Caco-2 (cell line): Measurements from ENCODE around the gene FNDC8. TPM values are rescaled to one million over a fixed set of nuclear protein-coding genes. Genes with fewer than 3 reads are reported as not detected.

Experiments
- BruUV-seq: library from RNA; stranded (reverse); fragments of 400-500 nt; replicated peaks from 2 replicates; lab custom pipeline; 2021; lab: Mats Ljungman, UMichigan
- CTCF ChIA-PET: fragments of 300-600 bp; sonication (Branson Sonifier 250); formaldehyde crosslinking; loops from one replicate; lab custom pipeline; 2022; ENCODE audit warnings: antibody characterized with exemption; lab: Charles Lee
- POLR2A ChIA-PET: fragments of 300-600 bp; sonication (Branson Sonifier 250); formaldehyde crosslinking; loops from one replicate; lab custom pipeline; 2022; ENCODE audit warnings: antibody characterized with exemption; lab: Charles Lee
- DNase-seq, 2 experiments: peaks; one replicate each; pipeline versions ENCODE4 v3.0.0 to v3.0.0-alpha.2; 2020 to 2022
- H3K27me3 ChIP-seq: replicated peaks from 2 replicates; pipeline ENCODE4 v1.6.0; 2011; ENCODE audit warnings: low read length; ENCODE audit not compliant: control insufficient read depth, insufficient read depth
- H3K36me3 ChIP-seq: 2 replicates; pipeline ENCODE4 v1.5.1; 2011; ENCODE audit warnings: low read length; ENCODE audit not compliant: control insufficient read depth, insufficient read depth
- H3K4me1 ChIP-seq: fragments of 250-450 bp; sonication (Bioruptor Pico); 2 replicates; pipeline ENCODE4 v1.5.1; 2020; ENCODE audit warnings: mild to moderate bottlenecking
- H3K4me3 ChIP-seq: 2 replicates; pipeline ENCODE4 v1.5.1; 2011; ENCODE audit warnings: low read depth, mild to moderate bottlenecking, control low read depth, low read length
- H3K9me3 ChIP-seq: fragments of 250-450 bp; sonication (Bioruptor Pico); 2 replicates; pipeline ENCODE4 v1.5.1; 2020; ENCODE audit warnings: mild to moderate bottlenecking, moderate library complexity
- H3K27ac Mint-ChIP-seq: one replicate; pipeline ENCODE4 v1.8.0; 2022; ENCODE audit warnings: mixed read lengths; ENCODE audit not compliant: unreplicated experiment
- H3K27me3 Mint-ChIP-seq: one replicate; pipeline ENCODE4 v1.8.0; 2022; ENCODE audit warnings: mixed read lengths; ENCODE audit not compliant: insufficient read depth, unreplicated experiment
- H3K36me3 Mint-ChIP-seq: one replicate; pipeline ENCODE4 v1.8.0; 2022; ENCODE audit warnings: mild to moderate bottlenecking, mixed read lengths; ENCODE audit not compliant: insufficient read depth, unreplicated experiment
- H3K4me1 Mint-ChIP-seq: one replicate; pipeline ENCODE4 v1.8.0; 2022; ENCODE audit warnings: low read depth, mixed read lengths; ENCODE audit not compliant: unreplicated experiment
- H3K4me3 Mint-ChIP-seq: one replicate; pipeline ENCODE4 v1.8.0; 2022; ENCODE audit warnings: mild to moderate bottlenecking, moderate library complexity, mixed read lengths; ENCODE audit not compliant: unreplicated experiment
- H3K9me3 Mint-ChIP-seq: one replicate; pipeline ENCODE4 v1.8.0; 2022; ENCODE audit warnings: mixed read lengths; ENCODE audit not compliant: unreplicated experiment
- CTCF ChIP-seq, 2 experiments: fragments of 200-600 bp in 1 of 2; IDR thresholded peaks; 1 replicate in 1 of 2; 2 replicates in 1 of 2; pipeline versions ENCODE4 v1.5.1 to v1.8.0; 2011 to 2022; ENCODE audit warnings: antibody characterized with exemption in 1 of 2, control low read depth in 1 of 2, inconsistent platforms in 1 of 2, low read depth in 1 of 2, low read length in 1 of 2, mild to moderate bottlenecking in 1 of 2, moderate library complexity in 1 of 2; ENCODE audit not compliant: insufficient read depth in 1 of 2, severe bottlenecking in 1 of 2, unreplicated experiment in 1 of 2
- intact Hi-C: fragments of 100-400 bp; cut with micrococcal nuclease; formaldehyde crosslinking; loops from one replicate; pipeline ENCODE4 v1.10.0; 2022; ENCODE audit not compliant: unreplicated experiment
- total RNA-seq: library from RNA; stranded (reverse); gene quantifications from 2 replicates; pipeline ENCODE4 v1.2.3, GENCODE V29; 2022

The FNDC8 gene
- total RNA-seq, 1 experiment from 2014 or later, result not detected

GRCh38 chr17:35169835-35170363, 48.5 kb downstream of the FNDC8 start:
- no peaks in the 10 kb centered on the region for H3K36me3 ChIP-seq
- ChIA-PET POLR2A (interaction anchor here (0.5 kb wide), 1 partner anchor 579 kb away, joined by 3 read pairs; no protein-coding TSS in a partner anchor), CTCF (no interaction called here)
- intact Hi-C loops, result no loop called here
- H3K36me3 Mint-ChIP-seq, result no peaks in the 10 kb centered on the region
- no peak for TF ChIP-seq CTCF (IDR thresholded peaks at IDR 0.05; ENCODE audit: insufficient read depth in 1 of 2, low read depth in 1 of 2, low read length in 1 of 2, severe bottlenecking in 1 of 2, unreplicated experiment in 1 of 2)
- H3K9me3 ChIP-seq, result no peaks in the 10 kb centered on the region
- H3K4me1 Mint-ChIP-seq, result peaks cover 6% of the 10 kb centered on the region
- H3K4me1 ChIP-seq, result 0 out of 2 replicates have a peak, but pooled peaks cover 4% of the 10 kb centered on the region
- H3K9me3 Mint-ChIP-seq, result no peaks in the 10 kb centered on the region
- no peak overlapping the region for H3K4me3 Mint-ChIP-seq
- H3K27me3 ChIP-seq, result no peaks in the 10 kb centered on the region; the same call in 1 of the 2 replicates
- peaks cover 4% of the 10 kb centered on the region for H3K27me3 Mint-ChIP-seq
- H3K4me3 ChIP-seq, result no peak overlapping the region
- no peak for DNase-seq
- H3K27ac Mint-ChIP-seq, result no peak overlapping the region
- BruUV-seq, result no TSS peak

GRCh38 chr17:35170968-35171771, 49.8 kb downstream of the FNDC8 start:
- ChIA-PET CTCF (interaction anchor here (0.7 to 0.9 kb wide), 2 partner anchors 362 to 368 kb away, joined by 3 to 6 read pairs; no protein-coding TSS in a partner anchor), POLR2A (no interaction called here)
- DNase-seq, result no peak

More at GRCh38 chr17:35170968-35171771, 49.8 kb downstream of the FNDC8 start:
- peaks cover 3% of the 10 kb centered on the region for H3K4me1 Mint-ChIP-seq
- TF ChIP-seq CTCF (IDR thresholded peaks at IDR 0.05; ENCODE audit: insufficient read depth in 1 of 2, low read depth in 1 of 2, low read length in 1 of 2, severe bottlenecking in 1 of 2, unreplicated experiment in 1 of 2), result no peak
- no peak overlapping the region for H3K4me3 Mint-ChIP-seq
- H3K27me3 Mint-ChIP-seq, result peaks cover 3% of the 10 kb centered on the region
- Histone ChIP-seq H3K9me3 (no peaks in the 10 kb centered on the region), H3K27me3 (no peaks in the 10 kb centered on the region; the same call in 1 of the 2 replicates), H3K4me1 (0 out of 2 replicates have a peak, but pooled peaks cover 7% of the 10 kb centered on the region), H3K4me3 (no peak overlapping the region), H3K36me3 (no peaks in the 10 kb centered on the region)
- no TSS peak for BruUV-seq
- H3K36me3 Mint-ChIP-seq, result no peaks in the 10 kb centered on the region
- no peak overlapping the region for H3K27ac Mint-ChIP-seq
- H3K9me3 Mint-ChIP-seq, result no peaks in the 10 kb centered on the region
- intact Hi-C loops, result loop anchor here (1.0 kb wide), 1 partner anchor 362 kb away; no protein-coding TSS in a partner anchor
